GM18507 (cell line): ENCODE results near the gene SOS2.
A peak's percentile ranks its signal among the peaks of the same experiment; 100 is the strongest.
"Not testable (repeated sequence)": the region's sequence is repeated elsewhere in the genome, so short reads cannot be mapped to it uniquely, and the experiment has no call there.

ENCODE experiments used
- DNase-seq: peaks from one replicate; pipeline ENCODE4 v3.0.0; 2011; ENCODE audit warnings: low read depth; ENCODE audit not compliant: insufficient read length; ENCODE audit errors: extremely low spot score
- FAIRE-seq: peaks from 2 replicates; lab custom pipeline; 2011; peaks lifted over from hg19 to GRCh38; lab: Jason Lieb, UNC

Gene SOS2

DNA sequence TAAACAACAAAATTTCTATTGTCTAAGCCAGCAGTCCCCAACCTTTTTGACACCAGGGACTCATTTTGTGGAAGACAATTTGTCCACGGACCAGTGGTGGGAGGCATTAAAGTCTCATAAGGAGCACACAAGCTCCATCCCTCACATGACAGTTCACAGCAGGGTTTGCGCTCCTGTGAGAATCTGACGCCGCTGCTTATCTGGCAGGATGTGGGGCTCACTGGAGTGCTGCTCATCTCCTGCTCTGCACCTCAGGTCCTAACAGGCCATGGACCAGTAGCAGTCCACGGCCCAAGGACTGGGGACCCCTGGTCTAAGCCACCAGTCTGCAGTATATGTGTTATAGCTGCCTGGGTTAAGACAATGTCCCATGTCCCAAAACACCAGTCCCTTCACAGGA lies 142.2 kb downstream of the SOS2 start:
- FAIRE-seq (no peak), DNase-seq (no peak)

DNA sequence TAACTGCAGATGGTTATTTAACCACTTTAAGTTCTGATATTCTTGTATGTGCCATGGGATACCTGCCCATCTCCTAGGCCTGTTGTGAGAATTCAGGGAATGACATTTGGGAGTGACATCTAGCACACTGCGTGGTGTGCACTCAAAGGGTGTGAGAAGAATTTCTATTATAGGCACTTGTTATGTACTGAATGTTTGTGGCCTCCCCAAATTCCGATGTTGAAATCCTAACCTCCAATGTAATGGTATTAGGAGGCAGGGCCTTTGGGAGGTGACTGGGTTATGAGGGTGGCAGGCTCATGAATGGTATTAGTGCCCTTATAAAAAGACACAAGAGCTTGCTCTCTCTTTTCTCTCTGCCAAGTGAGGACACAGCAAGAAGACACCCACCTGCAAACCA lies 142.6 kb downstream of the SOS2 start:
- DNase-seq = no peak
- no peak for FAIRE-seq

DNA sequence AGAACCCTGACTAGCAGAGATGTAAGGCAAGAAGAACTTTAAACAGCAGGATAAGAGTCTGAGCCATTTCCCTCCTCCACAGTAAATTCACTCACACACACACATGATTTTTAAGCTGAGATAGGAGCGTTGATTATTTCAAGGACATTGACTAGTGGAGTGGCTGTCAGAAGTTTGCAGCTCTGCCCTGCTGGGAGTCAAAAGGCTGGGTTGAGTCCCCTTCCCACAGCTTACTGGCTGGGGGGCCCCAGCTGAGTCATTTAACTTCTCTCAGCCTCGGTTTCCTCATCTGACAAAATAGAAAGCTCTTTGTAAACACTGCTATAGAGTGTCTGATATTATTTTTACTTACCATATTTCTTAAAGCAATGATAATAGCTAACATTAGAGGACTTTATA lies 143.3 kb downstream of the SOS2 start:
- DNase-seq (no peak), FAIRE-seq (no peak)

DNA sequence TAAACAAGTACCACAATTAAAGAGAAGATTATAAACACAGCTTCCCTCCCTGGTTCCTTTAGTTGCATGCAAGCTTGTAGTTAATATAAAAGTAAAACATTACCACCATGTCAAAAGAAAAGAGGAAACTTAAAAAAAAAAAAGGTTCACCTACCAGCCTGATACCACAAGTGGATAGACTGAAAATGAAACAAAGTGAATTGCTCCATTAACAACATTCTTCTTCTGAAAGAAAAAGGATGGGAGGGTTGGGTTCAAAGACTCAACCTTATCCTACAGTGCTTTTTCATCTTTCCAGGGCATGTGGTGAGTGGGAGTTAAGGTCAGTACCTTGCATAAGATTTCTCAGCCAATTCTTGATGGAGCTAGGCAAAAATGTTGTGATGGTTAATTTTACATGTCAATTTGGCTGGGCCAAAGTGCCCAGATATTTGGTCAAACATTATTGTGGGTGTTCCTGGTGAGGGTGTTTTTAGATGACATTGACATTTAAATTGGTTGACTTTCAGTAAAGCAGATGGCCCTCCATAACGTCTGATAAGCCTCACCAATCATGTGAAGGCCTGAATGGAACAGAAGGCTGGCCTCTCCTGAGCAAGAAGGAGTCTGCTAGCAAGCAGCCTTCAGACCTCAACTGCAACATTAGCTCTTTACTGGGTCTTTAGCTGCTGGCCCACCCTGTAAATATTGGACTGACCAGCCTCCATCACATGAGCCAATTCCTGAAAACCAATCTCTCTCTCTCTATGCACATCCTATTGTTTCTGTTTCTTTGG lies 143.8 kb downstream of the SOS2 start:
- DNase-seq (no peak), FAIRE-seq (peak; percentile 85)

DNA sequence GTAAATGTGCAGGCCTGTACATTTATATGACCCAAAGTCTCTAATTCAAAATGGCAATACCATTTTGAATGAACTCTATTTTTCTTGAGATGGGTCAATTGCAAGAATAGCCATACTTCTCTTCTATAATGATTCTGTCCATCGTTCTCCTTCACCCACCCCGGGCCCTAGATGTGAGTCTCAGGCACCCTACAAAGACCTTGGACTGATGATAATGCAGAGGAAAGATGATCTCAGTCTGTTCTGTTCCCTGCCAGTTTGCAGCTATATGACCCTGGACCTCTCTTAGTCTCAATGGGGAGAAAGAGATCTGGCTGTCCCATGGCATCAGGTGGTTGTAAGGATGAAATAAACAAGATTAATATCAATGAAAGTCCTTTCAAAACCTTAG lies 145.1 kb downstream of the SOS2 start:
- DNase-seq (no peak), FAIRE-seq (no peak)

DNA sequence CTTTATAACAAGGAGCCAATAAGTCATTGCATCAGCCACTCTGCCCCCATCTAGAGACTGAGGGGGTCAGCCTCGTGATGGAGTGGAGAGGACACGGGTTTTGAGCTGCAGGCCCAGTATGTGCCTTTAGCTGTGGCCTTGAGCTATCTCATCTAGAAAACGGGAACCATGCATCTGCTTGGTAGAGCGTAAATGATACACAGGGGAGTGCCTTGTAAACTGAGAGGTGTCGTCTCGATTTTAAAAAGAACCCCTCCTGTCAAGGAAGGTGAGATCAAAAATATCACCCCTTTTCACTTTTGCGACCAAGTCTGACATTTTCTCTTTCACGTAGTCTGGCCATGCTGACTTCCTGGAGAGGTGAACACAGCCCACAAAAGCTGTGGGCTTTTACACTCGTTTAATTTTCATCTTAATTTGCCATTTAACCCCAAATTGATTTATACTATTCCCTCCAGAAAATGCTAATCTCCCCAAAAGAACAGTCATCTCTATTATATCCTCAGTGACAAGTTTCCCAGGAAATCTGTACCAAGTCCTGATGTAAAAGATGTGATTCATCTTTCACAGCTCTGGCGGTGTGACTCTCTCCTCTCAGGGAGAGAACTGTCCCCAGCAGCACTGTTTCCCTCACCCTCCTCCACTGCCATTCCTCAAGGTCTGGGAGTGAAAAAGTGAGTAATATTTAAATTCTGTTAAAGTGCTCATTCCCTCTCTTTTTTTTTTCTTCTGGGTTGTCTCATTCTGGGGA lies 145.6 kb downstream of the SOS2 start:
- DNase-seq (no peak), FAIRE-seq (peak; percentile 97)

DNA sequence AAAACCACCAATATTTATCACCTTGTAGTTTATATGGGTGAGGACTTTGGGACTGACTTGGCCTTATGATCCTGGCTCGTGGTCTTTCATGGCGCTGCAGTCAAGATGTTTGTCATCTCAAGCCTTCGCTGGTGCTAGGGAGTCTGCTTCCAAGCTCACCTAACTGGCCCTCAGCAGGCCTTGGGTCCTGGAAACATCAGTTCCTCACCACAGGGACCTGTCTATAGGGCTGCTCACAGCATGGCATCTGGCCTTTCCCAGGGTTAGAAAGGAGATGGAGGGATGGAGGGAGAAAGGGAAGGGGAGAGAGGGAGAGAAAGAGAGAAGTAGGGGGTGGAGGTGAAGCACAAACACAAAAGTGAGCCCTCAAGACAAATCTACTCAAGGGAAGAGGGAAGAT lies 146.7 kb downstream of the SOS2 start:
- no peak for FAIRE-seq
- no peak for DNase-seq

DNA sequence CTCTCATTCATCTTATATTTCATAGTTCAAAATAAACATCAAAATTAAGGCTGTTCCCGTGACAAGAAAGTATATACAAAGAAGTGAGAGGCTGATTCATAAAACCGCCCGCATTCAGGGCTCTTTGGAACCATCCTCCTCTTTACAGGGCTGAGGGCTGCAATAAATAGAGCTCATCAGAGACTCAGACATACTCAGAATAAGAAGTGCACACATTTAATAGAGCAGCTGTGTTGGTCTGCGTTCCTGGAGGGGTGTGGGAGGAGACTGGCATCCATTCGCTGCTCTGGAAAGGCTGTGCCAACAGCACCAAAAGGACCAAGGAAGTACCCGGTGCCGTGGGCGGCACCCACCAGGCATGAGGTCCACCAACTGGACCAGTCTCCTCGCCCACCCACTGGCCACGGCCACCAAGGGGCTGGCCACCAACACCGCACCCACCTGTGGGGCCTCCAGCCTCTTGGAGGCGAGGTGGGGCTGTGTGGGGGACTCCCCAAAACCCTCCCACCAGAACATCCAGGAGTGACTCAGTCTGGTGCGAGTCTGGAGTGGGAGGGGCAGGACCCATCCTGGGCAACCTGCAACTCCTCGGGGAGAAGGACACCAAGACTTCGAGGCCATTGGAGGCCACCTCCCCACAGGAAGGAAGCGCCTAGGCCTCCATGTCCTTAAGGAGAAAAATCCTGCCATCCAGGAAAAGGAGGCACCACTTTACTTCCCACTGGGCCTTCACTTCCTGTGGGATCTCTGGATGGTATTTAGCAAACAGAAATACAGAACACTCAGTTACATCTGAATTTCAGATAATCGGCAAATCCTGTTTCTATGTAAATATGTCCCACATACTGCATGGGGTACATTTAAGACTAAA lies 147.7 kb downstream of the SOS2 start:
- FAIRE-seq (no peak), DNase-seq (no peak)

DNA sequence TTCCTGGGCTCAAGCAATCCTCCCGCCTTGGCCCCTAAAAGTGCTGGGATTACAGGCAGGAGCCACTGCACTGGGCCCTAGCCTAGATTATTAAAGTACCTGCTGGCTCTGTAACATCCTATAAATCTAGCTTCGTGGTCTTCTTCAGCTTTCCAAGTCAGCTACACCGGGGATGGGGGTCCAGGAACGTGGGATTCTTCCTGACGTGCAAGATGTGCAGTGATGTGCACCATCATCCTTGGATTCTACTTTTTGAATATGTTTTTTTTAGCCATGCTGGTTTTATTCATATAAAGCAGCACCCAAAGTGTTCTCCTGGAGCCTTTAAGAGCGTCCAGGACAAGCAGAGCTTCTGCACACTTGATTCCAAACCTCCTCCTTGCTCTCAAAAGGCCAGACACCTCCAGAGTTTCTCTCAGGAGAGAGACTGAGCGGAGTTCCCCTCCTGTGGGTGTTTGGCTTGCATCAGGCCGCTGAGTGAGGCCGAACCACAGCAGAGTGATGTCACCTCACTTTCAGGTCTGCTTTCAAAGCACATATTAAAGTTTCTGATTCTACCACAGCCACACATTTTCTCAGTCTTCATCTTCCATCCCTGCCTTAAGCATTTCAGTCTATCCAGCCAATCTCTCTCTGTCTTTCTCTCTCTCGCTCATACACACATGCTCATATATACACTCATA lies 148.5 kb downstream of the SOS2 start:
- FAIRE-seq (peak; percentile 98), DNase-seq (no peak)

DNA sequence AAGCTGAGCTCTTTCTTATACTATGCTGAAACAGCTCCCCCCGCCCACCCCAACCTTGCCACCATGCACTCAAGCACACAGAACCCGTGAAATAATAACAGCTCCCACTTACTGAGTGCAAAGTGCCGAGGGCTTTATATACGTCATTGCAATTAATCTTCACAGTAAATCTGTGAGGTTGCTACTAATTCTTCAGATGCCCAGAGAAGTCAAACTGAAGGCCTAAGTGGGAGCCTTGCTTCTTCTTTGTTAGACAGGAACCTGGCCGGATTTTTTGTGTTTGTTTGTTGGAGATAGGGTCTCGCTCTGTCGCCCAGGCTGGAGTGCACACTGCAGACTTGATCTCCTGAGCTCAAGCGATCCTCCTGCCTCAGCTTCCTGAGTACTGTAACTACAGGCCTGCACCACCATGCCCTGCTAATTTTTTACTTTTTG lies 149.1 kb downstream of the SOS2 start:
- no peak for DNase-seq
- FAIRE-seq = peak; percentile 72

DNA sequence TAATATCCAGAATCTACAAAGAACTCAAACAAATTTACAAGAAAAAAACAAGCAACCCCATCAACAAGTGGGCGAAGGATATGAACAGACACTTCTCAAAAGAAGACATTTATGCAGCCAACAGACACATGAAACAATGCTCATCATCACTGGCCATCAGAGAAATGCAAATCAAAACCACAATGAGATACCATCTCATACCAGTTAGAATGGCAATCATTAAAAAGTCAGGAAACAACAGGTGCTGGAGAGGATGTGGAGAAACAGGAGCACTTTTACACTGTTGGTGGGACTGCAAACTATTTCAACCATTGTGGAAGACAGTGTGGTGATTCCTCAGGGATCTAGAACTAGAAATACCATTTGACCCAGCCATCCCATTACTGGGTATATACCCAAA lies 152.3 kb downstream of the SOS2 start:
- DNase-seq, FAIRE-seq: not testable (repeated sequence)

DNA sequence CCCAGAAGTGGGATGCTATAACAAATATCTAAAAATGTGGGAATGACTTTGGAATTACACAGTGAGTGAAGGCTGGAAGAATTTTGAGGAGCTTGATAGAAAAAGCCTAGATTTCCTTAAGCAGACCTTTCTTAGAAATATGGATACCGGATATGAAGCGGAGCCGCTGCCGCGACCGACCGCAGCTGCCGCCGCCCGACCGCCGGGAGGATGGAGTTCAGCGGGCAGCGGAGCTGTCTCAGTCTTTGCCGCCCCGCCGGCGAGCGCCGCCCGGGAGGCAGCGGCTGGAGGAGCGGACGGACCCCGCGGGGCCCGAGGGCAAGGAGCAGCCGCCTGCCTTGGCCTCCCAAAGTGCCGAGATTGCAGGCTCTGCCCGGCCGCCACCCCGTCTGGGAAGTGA lies 157.7 kb downstream of the SOS2 start:
- DNase-seq, FAIRE-seq: not testable (repeated sequence)

DNA sequence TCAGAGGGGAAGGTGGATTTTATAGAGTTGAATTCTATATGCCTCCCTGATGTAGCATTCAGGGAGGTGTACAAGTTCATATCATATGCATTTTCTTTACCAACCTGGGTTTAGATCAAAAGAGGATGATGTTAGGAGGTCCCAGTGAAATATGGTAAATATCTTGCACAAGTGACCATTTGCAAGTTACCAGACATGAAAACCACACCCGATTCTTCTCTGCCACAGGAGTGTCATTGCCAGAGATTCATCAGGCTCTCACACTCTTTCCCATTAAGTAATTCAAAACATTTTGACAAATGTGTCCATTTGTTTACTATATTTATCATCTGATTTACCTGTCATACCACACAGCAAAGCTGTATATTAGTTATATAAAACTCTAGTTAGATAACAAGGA lies 159.0 kb downstream of the SOS2 start:
- no peak for FAIRE-seq

DNA sequence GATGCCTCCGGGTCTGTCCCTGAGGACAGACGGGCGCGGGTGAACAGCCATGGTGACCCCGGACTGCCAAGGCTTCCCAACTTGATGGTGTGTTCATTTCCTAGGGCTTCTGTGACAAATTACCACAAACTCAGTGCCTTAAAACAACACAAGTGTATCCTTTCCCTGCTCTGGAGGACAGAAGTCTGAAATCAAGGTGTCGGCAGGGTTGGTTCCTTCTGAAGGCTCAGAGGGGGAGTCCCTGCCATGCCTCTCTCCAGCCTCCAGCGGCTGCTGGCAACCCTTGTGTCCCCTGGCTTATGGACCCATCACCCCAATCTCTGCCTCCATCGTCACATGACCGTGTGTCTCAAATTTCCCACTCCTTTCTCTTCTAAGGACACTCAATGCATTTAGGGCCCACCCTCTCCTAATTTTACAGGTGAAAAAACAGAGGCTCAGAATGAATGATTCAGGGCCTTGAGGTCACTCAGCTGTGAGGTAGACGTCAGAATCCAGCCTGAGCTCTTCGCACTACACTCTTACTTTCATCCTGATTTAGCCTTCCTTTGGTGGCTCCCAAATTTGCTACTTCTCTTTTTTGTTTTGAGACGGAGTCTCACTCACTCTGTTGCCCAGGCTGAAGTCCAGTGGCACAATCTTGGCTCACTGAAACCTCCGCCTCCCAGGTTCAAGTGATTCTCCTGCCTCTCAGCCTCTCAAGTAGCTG lies 160.4 kb downstream of the SOS2 start:
- DNase-seq = no peak
- FAIRE-seq = peak; percentile 49

More for the DNA sequence above, 159.0 kb downstream of the SOS2 start:
- no peak for DNase-seq

DNA sequence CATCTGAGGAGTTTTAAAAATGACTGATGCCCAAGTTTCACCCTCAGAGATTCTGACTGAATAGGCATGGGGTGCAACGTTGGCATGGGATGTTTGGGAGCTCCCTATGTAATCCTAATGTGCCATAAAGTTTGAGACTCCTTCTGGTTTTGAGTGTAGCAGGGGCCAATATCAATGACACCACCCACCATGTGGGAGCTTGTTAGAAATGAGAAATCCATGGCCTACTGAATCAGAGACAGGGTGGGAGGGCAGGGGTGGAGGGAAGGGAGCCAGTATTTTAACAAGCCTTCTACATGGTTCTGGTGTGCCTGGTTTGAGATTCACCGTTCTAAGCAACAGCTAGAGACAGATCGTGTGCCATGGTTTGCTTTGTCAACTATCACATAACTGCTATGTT lies 161.1 kb downstream of the SOS2 start:
- FAIRE-seq = no peak
- DNase-seq = no peak

DNA sequence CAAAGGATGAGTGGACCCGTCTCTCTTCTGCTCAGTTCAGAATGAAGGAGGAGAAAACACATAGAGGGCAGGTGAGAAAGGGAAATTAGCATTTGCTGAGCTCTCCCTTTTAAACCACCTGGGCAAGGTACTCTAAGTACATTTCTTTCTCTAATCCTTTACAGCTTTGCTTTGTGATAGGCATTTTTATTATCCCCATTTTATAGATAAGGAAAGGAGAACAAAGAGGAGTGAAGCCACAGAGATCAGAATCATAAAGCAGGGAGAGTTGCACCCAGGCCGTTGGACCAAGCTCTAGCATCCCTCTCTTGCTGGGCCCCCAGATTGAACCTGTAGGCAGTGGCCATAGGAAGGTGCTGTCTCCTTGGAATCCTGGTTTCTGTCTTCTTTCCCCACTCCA lies 162.1 kb downstream of the SOS2 start:
- FAIRE-seq (no peak), DNase-seq (no peak)

DNA sequence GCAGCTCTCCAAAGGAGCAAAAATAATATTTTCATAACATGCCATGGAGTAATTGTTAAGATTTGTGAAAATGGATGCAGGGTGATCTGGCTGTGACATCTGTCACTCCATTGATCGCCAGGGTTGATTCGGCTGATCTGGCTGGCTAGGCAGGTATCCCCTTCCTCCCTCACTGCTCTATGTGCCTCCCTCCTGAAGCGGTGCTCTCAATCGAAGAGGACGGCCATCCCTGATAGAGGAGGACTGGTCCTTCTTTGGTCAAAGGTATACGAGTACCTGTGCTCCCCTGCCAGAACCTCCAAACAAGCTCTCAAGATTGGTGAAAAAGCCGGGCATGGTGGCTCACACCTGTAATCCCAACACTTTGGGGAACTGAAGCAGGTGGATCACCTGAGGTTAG lies 162.9 kb downstream of the SOS2 start:
- FAIRE-seq (no peak), DNase-seq (no peak)

DNA sequence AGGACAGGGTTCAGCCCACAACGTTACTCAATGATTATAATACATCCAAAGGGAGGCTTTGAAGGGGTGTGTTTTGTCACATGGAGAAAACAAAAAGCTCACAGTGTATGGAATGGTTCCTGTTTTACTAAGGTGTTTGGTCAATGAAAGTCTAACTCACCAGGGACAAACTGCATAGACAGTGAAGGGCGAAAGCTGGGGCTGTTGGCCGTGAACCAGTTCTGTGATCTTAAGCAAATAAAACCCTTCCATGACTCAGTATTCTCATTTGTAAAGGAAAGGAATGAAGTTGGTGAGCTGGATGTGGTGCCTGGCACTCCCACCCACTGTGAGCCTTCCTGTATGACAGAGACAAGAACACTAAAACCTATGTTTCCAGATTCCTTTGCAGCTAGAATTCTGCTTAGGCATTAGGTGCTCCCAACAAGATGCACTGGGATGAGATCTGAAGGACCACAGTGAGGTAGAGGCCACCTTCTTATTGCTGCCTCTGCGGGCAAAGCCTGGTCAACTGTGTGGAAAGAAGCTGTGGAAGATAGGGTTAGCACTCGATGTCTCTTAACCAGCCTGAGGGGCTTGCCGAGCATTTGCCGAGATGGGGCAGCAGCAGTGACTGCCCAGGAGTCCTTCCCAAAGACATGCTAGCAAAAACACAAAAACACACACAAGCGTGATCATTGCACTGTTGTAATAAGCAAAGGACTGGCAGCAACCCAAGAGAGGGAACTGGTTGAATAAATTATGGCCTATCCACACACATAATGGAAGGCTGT lies 163.5 kb downstream of the SOS2 start:
- no peak for DNase-seq
- no peak for FAIRE-seq
